PC-9 (cell line): ENCODE measurements around the gene VDR. TPM values are rescaled to one million over a fixed set of nuclear protein-coding genes. Genes with fewer than 3 reads are reported as not detected.

Source experiments
- BruUV-seq: library from RNA; stranded (reverse); fragments of 400-500 nt; replicated peaks from 2 replicates; lab custom pipeline; 2021; lab: Mats Ljungman, UMichigan
- CTCF ChIA-PET: fragments of 300-600 bp; sonication (Branson Sonifier 250); formaldehyde crosslinking; loops from one replicate; lab custom pipeline; 2022; ENCODE audit warnings: antibody characterized with exemption; lab: Charles Lee
- POLR2A ChIA-PET: fragments of 300-600 bp; sonication (Branson Sonifier 250); formaldehyde crosslinking; loops from one replicate; lab custom pipeline; 2022; ENCODE audit warnings: antibody characterized with exemption; ENCODE audit not compliant: unreplicated experiment; lab: Charles Lee
- DNase-seq, 2 experiments: peaks; one replicate each; pipeline versions ENCODE4 v3.0.0 to v3.0.0-alpha.2; 2015 to 2022; ENCODE audit warnings: mixed read lengths in 1 of 2
- H2AFZ ChIP-seq: fragments of 200-600 bp; sonication (generic); 2 replicates; pipeline ENCODE4 v1.8.1; 2017; ENCODE audit warnings: antibody characterized with exemption
- H3F3A ChIP-seq: fragments of 200-600 bp; sonication (generic); 2 replicates; pipeline ENCODE4 v1.8.1; 2017; ENCODE audit warnings: antibody characterized with exemption, mild to moderate bottlenecking, low read depth; ENCODE audit not compliant: insufficient read depth
- H3K27ac ChIP-seq: fragments of 200-600 bp; sonication (generic); 2 replicates; pipeline ENCODE4 v1.6.1; 2016; ENCODE audit warnings: mixed run types
- H3K27me3 ChIP-seq: fragments of 200-600 bp; sonication (generic); 2 replicates; pipeline ENCODE4 v1.6.1; 2016; ENCODE audit warnings: low read depth, mixed run types; ENCODE audit not compliant: insufficient read depth
- H3K36me3 ChIP-seq: fragments of 200-600 bp; sonication (generic); 2 replicates; pipeline ENCODE4 v1.6.1; 2016; ENCODE audit warnings: low read depth, mixed run types
- H3K4me1 ChIP-seq: fragments of 200-600 bp; sonication (generic); replicated peaks from 2 replicates; pipeline ENCODE4 v1.6.1; 2016; ENCODE audit warnings: mixed run types; ENCODE audit not compliant: insufficient read depth
- H3K4me2 ChIP-seq: fragments of 200-600 bp; sonication (generic); 2 replicates; pipeline ENCODE4 v1.6.1; 2017; ENCODE audit warnings: mixed run types
- H3K4me3 ChIP-seq: fragments of 200-600 bp; sonication (generic); 2 replicates; pipeline ENCODE4 v1.6.1; 2016; ENCODE audit warnings: mixed run types
- H3K79me2 ChIP-seq: fragments of 200-600 bp; sonication (generic); 2 replicates; pipeline ENCODE4 v1.6.1; 2017; ENCODE audit warnings: low read depth, mixed run types
- H3K9me2 ChIP-seq: fragments of 200-600 bp; sonication (generic); 2 replicates; pipeline ENCODE4 v1.8.1; 2017; ENCODE audit warnings: mild to moderate bottlenecking; ENCODE audit not compliant: insufficient read depth
- H3K9me3 ChIP-seq: fragments of 200-600 bp; sonication (generic); 2 replicates; pipeline ENCODE4 v1.8.1; 2016; ENCODE audit warnings: low read depth; ENCODE audit not compliant: insufficient read depth
- H4K20me1 ChIP-seq: fragments of 200-600 bp; sonication (generic); 2 replicates; pipeline ENCODE4 v1.8.1; 2017; ENCODE audit not compliant: insufficient read depth
- CTCF ChIP-seq: fragments of 200-600 bp; sonication (generic); conservative IDR thresholded peaks from 2 replicates; pipeline ENCODE4 v1.6.1; 2017; ENCODE audit warnings: mixed run types, antibody characterized with exemption, mild to moderate bottlenecking, moderate library complexity
- EZH2 ChIP-seq: fragments of 200-600 bp; sonication (generic); IDR thresholded peaks from 2 replicates; pipeline ENCODE4 v1.8.0; 2017; ENCODE audit warnings: antibody characterized with exemption, low read depth
- intact Hi-C: fragments of 100-400 bp; cut with micrococcal nuclease; formaldehyde crosslinking; loops from one replicate; pipeline ENCODE4 v1.10.0; 2022; ENCODE audit not compliant: unreplicated experiment
- total RNA-seq: library from RNA; stranded (reverse); gene quantifications from 2 replicates; pipeline ENCODE4 v1.2.3, GENCODE V29; 2021

VDR gene
- total RNA-seq, 1 experiment from 2014 or later: 12.3 TPM

DNA sequence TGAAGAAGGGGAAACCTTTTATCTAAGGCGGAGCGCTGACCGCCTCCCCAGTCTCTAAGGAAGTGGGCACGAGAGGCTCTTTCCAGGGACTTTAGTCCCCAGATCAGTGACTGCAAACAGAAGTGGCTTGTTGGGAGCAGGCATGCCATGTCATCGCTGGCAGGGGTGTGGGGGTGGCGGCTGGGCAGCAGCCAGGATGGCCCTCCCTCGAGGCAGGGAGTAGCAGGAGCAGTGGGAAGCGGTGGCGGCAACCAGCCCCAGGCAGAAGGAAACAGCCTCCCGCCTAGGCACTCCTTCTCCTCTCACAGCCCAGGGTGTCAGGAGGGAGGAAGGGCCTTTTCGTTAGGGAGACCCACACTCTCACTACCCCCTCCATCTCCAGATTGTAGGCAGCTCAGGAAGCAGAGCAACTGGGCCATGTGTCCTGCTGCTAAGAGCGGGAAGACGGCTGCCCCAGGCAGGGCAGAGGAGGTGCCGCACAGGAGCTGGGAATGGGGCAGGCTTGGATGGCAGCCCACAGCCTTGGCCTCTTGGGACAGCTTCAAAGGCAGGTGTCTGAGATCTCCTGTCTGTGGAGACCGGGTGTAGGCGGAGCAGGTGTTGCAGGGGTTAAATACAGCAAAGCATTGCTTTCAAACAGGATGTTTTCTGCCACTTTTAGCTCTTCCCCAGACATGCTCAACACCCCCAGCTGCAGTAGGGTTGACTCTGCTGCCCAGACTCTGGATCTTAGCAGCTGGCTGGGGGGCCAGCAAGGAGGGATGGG lies 21.8 kb downstream of the VDR start:
- peaks cover 15% of the 10 kb centered on the region for H3K4me1 ChIP-seq
- H3K4me2 ChIP-seq: no peak overlapping the region
- ChIA-PET CTCF (no interaction called here), POLR2A (no interaction called here)
- H3F3A ChIP-seq: no peaks in the 10 kb centered on the region
- DNase-seq: peak in 1 of 2 experiments; percentile 40
- H3K27me3 ChIP-seq: no peaks in the 10 kb centered on the region
- no TSS peak for BruUV-seq
- no peaks in the 10 kb centered on the region for H3K9me2 ChIP-seq
- intact Hi-C loops: no loop called here
- H2AFZ ChIP-seq: no peak overlapping the region
- H3K27ac ChIP-seq: no peak overlapping the region
- H4K20me1 ChIP-seq: no peaks in the 10 kb centered on the region
- H3K9me3 ChIP-seq: no peaks in the 10 kb centered on the region
- no peaks in the 10 kb centered on the region for H3K79me2 ChIP-seq
- H3K36me3 ChIP-seq: no peaks in the 10 kb centered on the region
- H3K4me3 ChIP-seq: no peak overlapping the region
- no peak for TF ChIP-seq CTCF
- TF ChIP-seq EZH2: no peak

- Histone ChIP-seq H3K4me1 (peaks cover 15% of the 10 kb centered on the region), H3K27ac (0 out of 2 replicates have a peak overlapping the region, but pooled peaks have one; percentile 23), H3K79me2 (no peaks in the 10 kb centered on the region), H3F3A (no peaks in the 10 kb centered on the region), H4K20me1 (no peaks in the 10 kb centered on the region), H3K4me2 (peak overlapping the region; percentile 18; the same call in 1 of the 2 replicates), H2AFZ (no peak overlapping the region), H3K36me3 (no peaks in the 10 kb centered on the region; the same call in 1 of the 2 replicates), H3K27me3 (no peaks in the 10 kb centered on the region), H3K9me3 (no peaks in the 10 kb centered on the region), H3K4me3 (no peak overlapping the region), H3K9me2 (no peaks in the 10 kb centered on the region)
- intact Hi-C loops: no loop called here
- BruUV-seq: no TSS peak
- TF ChIP-seq CTCF: no peak
- TF ChIP-seq EZH2: no peak
- DNase-seq: peak in 1 of 2 experiments; percentile 57
- CTCF ChIA-PET: no interaction called here
- POLR2A ChIA-PET: interaction anchor here (0.6 kb wide), 1 partner anchor 115 kb away, joined by 5 read pairs; no protein-coding TSS in a partner anchor
Observed at GRCh38 chr12:47881826-47882427, 22.9 kb downstream of the VDR start.

GRCh38 chr12:47881051-47881450 lies 23.7 kb downstream of the VDR start:
- ChIA-PET POLR2A (interaction anchor here (0.5 to 0.6 kb wide), 2 partner anchors 10 to 116 kb away, joined by 5 to 38 read pairs; no protein-coding TSS in a partner anchor), CTCF (no interaction called here)
- BruUV-seq: no TSS peak
- no peak overlapping the region for H3K4me2 ChIP-seq
- no peak overlapping the region for H3K27ac ChIP-seq
- H3K79me2 ChIP-seq: no peaks in the 10 kb centered on the region
- no peak for DNase-seq
- H3K9me2 ChIP-seq: no peaks in the 10 kb centered on the region
- H3K9me3 ChIP-seq: no peaks in the 10 kb centered on the region
- H3K4me3 ChIP-seq: no peak overlapping the region
- H3K4me1 ChIP-seq: peaks cover 15% of the 10 kb centered on the region
- no peaks in the 10 kb centered on the region for H3F3A ChIP-seq
- TF ChIP-seq CTCF (no peak), EZH2 (no peak)
- no peaks in the 10 kb centered on the region for H4K20me1 ChIP-seq
- H3K36me3 ChIP-seq: no peaks in the 10 kb centered on the region; the same call in 1 of the 2 replicates
- H3K27me3 ChIP-seq: no peaks in the 10 kb centered on the region
- no peak overlapping the region for H2AFZ ChIP-seq
- intact Hi-C loops: no loop called here
